Measurements from ENCODE around the gene TBC1D10B. TPM values are rescaled to one million over a fixed set of nuclear protein-coding genes. Genes with fewer than 3 reads are reported as not detected.

TBC1D10B gene
- polyA plus RNA-seq, 6 donors from 2014 or later = 6.2 to 16.9 (median 9.7) TPM

DNA sequence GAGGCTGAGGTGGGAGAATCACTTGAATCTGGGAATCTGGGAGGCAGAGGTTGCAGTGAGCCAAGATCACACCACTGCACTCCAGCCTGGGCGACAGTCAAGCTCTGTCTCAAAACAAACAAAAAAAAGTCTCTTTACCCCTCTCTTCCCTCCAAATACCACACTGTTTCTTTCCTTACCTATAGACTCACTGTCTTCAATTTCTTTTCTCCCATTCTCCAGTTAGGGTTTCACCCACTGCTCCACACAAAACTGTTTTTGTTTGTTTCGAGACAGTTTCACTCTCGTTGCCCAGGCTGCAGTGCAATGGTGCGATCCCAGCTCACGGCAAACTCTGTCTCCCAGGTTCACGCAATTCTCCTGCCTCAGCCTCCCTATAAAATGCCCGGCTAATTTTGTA, 9.1 kb downstream of the TBC1D10B start:
- no peak for ATAC-seq (ENCODE audit: low read depth in 2 of 2)
- Mint-ChIP-seq H3K27ac (peak overlapping the region in 1 of 6 donors; percentile 47), H3K9me3 (no peaks in the 10 kb centered on the region), H3K36me3 (peaks cover 7 to 15% of the 10 kb centered on the region in 2 donors), H3K4me1 (peaks cover 15 to 26% (median 26%) of the 10 kb centered on the region in 3 donors), H3K27me3 (no peaks in the 10 kb centered on the region), H3K4me3 (no peak overlapping the region)
- no peak for DNase-seq

DNA sequence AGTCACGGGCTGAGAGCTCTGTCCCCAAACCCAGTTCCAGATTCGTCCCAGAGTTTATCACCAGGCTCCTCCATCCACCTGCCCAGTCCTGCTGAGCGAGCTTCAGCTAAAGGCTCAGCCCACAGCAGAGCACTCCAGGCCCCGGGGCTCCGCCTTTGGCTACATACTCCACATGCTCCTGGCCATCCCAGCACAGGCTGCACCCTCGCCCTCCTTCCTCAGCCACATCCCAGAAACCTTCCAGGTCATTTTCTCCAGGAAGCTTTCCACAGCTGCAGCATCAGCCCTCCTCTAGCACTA, 10.5 kb downstream of the TBC1D10B start:
- peak overlapping the region in 1 of 8 donors; percentile 71 for H3K4me3 Mint-ChIP-seq
- no peak for DNase-seq
- ATAC-seq (ENCODE audit: low read depth in 2 of 2) = no peak
- H3K27ac Mint-ChIP-seq = no peak overlapping the region
- H3K4me1 Mint-ChIP-seq = peaks cover 19 to 33% (median 30%) of the 10 kb centered on the region in 3 donors
- H3K9me3 Mint-ChIP-seq = no peaks in the 10 kb centered on the region
- peaks cover 7 to 15% of the 10 kb centered on the region in 2 donors for H3K36me3 Mint-ChIP-seq
- H3K27me3 Mint-ChIP-seq = no peaks in the 10 kb centered on the region

DNA sequence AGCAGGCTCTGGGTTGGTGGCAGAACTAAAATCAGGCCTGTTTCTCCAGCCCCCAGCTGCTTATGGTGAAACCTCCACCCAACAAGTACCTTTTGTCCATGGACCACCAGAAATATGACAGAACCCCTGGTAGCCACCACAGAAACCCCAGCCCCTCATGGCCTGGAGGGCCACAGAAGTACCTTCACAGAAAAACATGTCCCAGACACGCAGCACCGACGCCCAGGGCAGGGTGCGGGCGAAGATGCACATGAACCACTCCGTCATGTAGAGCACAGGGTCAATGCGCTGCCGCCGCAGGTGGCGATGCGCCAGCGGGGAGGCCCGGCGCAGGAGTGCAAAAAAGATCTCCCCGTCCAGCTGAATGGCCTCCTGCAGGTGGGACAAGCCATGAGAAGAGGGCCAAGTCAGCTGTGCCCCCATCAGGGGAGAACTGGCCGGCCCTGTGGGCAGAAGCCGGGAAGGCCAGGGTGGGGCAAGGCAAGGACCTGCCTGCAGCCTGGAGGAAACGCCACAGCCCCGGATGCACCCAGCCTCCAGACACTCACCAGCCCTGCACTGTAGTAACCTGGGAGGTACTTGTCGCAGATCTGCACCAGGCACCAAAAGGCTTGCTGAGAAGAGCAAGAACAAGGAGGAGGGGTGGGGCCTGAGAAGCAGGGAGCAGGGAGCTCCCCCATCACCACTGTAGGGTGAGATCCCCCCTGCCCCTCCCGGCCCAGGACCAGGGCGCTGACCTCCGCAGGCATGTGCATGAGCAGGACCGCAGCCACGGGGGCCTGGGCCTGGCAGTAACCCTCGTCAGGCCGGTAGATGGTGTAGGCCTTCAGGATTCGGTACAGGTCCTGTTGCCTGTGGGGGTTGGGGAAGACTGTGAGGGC, 11.1 kb downstream of the TBC1D10B start:
- Mint-ChIP-seq H3K27me3 (no peaks in the 10 kb centered on the region), H3K4me1 (peaks cover 23 to 38% (median 33%) of the 10 kb centered on the region in 3 donors), H3K27ac (no peak overlapping the region), H3K9me3 (no peaks in the 10 kb centered on the region), H3K4me3 (no peak overlapping the region), H3K36me3 (peaks cover 7 to 15% of the 10 kb centered on the region in 2 donors)
- DNase-seq (no peak), ATAC-seq (ENCODE audit: low read depth in 2 of 2) (no peak)

DNA sequence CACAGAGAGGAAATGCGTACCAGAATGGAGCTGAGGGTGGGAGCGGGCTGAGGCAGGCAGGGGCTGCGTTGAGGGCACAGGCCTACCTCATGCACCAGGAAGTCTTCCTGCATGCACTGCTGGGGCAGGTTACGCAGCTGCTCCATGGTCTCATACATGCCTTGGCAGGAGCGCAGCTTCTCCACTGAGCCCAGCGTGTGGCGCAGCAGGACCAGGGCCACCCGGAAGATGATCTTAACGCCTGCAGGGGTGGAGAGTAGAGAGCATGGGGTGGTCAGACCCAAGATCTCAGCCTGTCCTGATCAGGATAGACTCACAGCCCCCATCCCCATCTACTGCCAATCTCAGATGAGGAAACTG, 11.7 kb downstream of the TBC1D10B start:
- DNase-seq (no peak), ATAC-seq (ENCODE audit: low read depth in 2 of 2) (no peak)
- Mint-ChIP-seq H3K4me3 (no peak overlapping the region), H3K27ac (no peak overlapping the region), H3K9me3 (no peaks in the 10 kb centered on the region), H3K36me3 (peaks cover 7 to 15% of the 10 kb centered on the region in 2 donors), H3K4me1 (peaks cover 27 to 45% (median 37%) of the 10 kb centered on the region in 3 donors), H3K27me3 (no peaks in the 10 kb centered on the region)

DNA sequence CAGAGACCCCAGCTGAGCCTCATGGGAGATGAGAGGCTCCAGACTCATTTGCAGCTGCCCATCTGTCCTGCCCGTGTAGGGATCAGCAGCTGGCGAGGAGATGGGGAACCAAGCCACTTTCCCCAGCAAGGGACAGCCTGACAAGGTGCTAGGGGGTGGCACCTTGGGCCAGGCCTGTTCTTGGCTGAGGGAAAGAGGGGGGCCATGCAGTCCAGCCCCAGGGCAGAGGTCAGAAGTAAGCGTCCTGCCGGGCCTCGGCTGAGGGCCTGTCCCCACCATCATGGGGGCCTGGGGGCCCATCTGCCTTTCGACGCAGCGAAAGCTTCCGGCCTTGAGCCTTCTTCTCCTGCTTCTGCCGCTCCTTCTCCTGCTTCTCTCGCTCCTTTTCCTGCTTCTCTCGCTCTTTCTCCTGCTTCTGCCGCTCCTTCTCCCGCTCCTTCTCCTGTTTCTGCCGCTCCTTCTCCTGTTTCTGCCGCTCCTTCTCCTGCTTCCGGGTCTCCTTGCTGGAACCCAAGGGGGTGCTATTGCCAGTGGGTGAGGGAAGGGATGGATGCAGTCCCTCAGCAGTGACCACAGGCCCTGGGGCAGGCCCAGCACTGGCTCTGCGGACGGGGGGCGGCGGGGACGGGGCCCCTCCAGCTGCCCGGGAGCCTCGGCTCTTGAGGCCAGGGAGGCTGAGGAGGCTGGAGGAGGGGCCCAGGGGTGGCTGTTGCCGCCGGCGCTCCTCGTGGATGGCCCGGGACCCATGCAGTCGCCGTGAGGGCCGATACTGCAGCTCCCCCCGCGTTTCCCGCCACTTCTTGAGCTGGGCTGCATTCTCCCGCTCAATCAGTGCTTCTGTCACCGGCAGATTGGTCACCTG, 12.3 kb downstream of the TBC1D10B start:
- Mint-ChIP-seq H3K27me3 (no peaks in the 10 kb centered on the region), H3K4me1 (peaks cover 29 to 46% (median 35%) of the 10 kb centered on the region in 3 donors), H3K9me3 (no peaks in the 10 kb centered on the region), H3K27ac (peak overlapping the region in 2 of 6 donors; percentile 24 to 94), H3K4me3 (peak overlapping the region in 1 of 8 donors; percentile 72), H3K36me3 (peaks cover under 1 to 10% of the 10 kb centered on the region in 2 donors)
- ATAC-seq (ENCODE audit: low read depth in 2 of 2) (no peak), DNase-seq (no peak)

DNA sequence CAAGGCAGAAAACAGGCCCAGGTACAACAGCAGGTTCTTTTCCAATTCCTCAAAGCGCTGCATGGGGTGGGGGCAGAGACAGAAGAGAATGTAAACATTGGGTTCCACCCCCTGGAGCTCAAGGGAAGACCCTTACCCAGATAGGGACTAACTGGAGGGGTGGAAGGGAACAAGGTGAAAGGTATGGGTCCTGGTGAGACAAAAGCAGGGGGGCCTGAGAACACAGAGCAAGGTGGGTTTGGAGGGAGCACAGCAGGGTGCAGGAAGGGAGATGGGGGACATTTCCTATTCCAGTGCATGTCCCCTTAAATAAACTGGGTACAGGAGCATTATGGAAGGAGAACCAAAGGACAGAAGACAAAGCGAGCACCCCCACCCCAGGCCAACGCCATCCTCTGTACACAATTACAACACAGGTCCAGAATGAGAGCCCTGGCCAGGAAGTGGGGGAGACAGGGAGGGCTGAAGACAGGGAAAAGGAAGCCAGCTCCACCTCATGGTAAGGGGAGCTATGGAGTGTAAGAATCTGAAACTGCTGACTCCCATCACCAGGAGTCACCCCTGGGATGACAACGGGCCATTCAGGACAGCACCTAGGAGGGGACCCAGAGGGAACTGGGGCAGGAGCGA, 13.1 kb downstream of the TBC1D10B start:
- Mint-ChIP-seq H3K27me3 (no peaks in the 10 kb centered on the region), H3K27ac (peak overlapping the region in 4 of 6 donors; percentile 15 to 98 (median 94)), H3K4me3 (peak overlapping the region in 6 of 8 donors; percentile 42 to 98 (median 56)), H3K4me1 (peaks cover 27 to 52% (median 38%) of the 10 kb centered on the region in 3 donors), H3K9me3 (no peaks in the 10 kb centered on the region), H3K36me3 (peaks cover 0 to 2% of the 10 kb centered on the region in 2 donors)
- no peak for DNase-seq
- ATAC-seq (ENCODE audit: low read depth in 2 of 2) = no peak

DNA sequence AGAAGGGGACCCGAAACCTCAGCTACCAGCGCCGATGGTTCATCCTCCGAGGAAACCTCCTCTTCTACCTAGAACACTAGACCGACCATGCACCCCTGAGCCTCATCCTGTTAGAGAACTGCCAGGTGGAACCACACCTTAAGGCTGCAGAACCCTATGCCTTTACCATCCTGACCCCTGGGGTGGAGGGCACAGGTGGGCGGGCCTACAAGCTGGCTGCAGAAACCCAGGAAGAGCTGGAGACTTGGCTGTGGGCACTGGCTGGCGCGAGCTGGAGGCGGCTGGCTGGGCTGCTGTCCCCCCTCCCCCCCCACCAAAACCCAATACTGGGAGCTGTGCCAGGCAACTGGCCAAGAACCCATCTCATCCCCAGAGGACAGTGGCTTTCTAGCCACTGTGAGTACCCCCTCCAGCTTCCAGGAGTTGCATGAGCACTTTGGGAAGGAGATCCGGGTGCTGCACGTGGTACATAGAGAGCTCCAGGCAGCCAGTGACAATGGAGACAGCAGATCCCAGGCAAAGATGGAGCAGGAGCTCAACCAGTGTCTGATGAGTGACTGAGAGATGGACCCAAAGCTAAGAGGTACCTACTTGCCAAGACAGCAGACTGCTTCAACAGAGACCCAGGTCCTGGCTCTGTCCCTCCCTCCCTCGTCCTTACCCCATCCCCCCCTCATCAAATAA, 13.8 kb downstream of the TBC1D10B start:
- Mint-ChIP-seq H3K9me3 (no peaks in the 10 kb centered on the region), H3K27ac (peak overlapping the region in 5 of 6 donors; percentile 83 to 99 (median 98)), H3K36me3 (no peaks in the 10 kb centered on the region), H3K4me3 (peak overlapping the region; percentile 93 to 98 (median 96)), H3K27me3 (no peaks in the 10 kb centered on the region), H3K4me1 (peaks cover 31 to 58% (median 38%) of the 10 kb centered on the region in 3 donors)
- no peak for DNase-seq
- ATAC-seq (ENCODE audit: low read depth in 2 of 2) = no peak

DNA sequence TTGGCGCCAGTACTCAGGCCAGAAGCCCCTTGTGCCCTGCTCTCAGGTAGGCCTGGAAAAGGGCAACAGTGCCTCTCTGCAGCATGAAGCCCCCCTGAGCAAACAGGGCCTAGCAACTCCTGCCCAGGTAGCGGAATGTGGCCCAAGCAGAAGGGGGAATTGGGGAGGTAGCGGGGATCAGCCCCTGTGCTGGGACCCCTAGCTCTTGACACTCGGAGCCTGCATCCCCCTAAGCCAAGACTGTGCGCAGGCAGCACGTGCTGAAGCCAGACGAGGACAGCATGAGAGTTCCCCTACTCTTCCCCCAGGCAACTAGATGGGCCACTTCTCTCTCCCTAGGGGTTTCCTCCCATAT, 14.4 kb downstream of the TBC1D10B start:
- peak overlapping the region; percentile 93 to 99 (median 98) for H3K27ac Mint-ChIP-seq
- H3K9me3 Mint-ChIP-seq = no peaks in the 10 kb centered on the region
- no peaks in the 10 kb centered on the region for H3K36me3 Mint-ChIP-seq
- H3K27me3 Mint-ChIP-seq = no peaks in the 10 kb centered on the region
- ATAC-seq (ENCODE audit: low read depth in 2 of 2) (no peak), DNase-seq (no peak)
- peak overlapping the region; percentile 93 to 98 (median 96) for H3K4me3 Mint-ChIP-seq
- H3K4me1 Mint-ChIP-seq = peaks cover 36 to 64% (median 43%) of the 10 kb centered on the region in 3 donors

DNA sequence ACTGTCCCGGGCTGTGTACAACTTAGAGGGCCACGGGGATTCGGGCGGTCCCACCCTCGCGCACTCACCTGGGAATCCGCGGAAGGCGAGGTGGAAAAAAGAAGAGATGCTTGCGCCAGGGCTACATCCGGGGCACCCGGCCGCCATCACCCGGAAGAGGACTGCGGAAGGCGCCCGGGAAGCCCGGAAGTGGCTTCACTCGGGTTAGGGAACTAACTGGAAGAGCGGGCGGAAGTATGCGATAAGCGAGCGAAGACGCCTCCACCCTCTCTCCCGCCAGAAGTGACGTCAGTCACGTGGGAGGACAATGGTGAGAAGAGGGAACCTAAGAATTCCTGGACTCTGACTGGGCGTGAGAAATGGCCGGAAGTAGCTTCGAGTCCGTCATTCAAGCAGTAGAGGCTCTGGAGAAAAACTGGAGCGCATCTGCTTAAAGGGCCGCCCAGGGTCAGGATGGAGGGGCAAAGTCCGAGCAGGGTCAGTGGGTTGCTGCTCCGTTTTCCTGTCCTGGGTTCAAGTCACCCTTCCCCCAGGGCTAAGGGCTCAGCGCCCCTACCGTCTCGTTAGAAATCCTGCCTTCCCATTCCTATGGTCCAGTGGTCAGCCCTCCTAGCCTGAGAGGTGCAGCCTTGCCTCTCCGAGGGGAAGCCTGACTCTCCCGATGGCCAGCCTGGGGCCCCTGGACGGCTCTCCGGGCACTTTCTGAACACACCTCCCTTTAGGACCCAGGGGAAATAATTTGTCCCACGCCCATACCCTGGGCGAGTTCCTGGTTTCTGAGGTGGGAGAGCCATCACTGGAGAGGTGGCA, 14.9 kb downstream of the TBC1D10B start, which contains the start of gene CD2BP2:
TSS of gene CD2BP2 (minus strand) at position 165 of the 810 bp plus-strand sequence. CDS start 627 bp downstream, outside the sequence.
- peaks cover 41 to 67% (median 45%) of the 10 kb centered on the region in 3 donors for H3K4me1 Mint-ChIP-seq
- DNase-seq (peak; percentile 86), ATAC-seq (ENCODE audit: low read depth in 2 of 2) (peak; percentile 94 to 95)
- H3K4me3 Mint-ChIP-seq = peak within 1 kb of the TSS; percentile 93 to 98 (median 96)
- no peaks in the 10 kb centered on the region for H3K36me3 Mint-ChIP-seq
- H3K27ac Mint-ChIP-seq = peak within 1 kb of the TSS; percentile 97 to 99 (median 98)
- H3K9me3 Mint-ChIP-seq = no peaks in the 10 kb centered on the region
- no peaks in the 10 kb centered on the region for H3K27me3 Mint-ChIP-seq

DNA sequence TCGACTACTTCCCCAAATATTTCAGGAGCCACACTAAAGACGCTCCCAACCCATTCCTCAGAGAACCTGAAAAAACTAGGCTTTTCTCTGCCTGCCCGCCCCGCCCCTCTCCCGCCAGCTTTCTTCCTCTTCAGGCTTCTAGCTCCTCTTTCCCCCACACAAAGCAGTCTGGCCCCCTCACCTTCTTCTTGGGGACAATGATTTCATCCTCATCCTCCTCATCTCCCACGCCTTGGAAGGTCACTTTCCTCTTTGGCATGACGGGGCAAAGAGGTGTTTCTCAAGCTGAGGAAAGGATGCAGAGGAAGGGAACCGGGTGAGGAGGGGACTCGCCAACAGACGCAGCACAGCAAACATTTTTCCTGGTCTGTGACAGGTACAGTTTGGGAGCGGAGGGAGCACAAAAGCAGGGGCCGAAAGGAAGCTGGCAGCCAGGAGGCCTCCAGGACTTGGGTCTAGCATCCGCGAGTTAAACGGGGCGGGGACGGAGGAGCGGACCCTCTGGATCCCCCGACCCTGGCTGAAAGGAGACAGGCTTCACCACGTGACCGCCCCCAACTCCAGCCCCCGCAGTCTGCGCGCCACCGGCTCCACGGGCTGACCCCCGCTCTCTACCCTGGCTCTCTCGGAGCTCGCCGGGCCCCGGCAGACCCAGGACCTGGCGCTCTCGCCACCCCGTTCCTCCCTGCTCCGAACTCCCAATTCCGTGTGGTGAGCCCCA, 15.7 kb downstream of the TBC1D10B start:
- no peaks in the 10 kb centered on the region for H3K36me3 Mint-ChIP-seq

DNA sequence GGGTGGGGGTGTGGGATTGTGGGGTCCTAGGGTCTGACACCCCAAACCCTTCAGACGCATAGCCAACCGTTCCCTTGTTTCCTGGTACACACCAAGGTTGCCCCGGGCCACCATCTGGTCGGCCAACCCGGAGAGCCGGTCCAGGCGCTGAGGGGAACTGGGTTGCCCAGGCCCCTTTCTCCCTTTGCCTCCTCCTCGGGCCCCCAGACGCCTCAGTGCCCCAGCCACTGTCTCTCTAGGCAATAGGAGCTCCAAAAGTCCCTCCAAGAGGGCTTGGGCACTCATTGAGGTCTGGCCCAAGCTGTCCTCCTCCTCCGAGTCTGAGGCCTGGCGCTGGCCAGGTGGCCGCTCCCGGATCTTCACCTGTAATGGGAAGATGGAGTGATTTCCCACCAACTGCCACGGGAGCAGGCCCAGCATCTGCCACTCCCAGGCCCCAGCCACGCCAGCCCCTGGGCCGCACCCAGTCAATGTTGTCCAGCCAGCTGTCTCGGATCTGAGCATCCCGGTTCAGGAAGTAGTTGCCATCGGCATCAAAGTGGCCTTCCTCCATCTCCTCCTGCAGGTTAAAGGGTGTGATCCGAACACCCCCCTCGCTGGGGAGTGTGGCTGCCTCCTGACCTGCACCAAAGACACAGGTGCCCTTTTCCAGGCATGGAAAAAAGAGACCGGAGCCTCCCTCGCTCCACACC, 16.7 kb downstream of the TBC1D10B start:
- Mint-ChIP-seq H3K36me3 (no peaks in the 10 kb centered on the region), H3K4me1 (peaks cover 55 to 84% (median 61%) of the 10 kb centered on the region in 3 donors), H3K4me3 (peak overlapping the region; percentile 93 to 98 (median 96)), H3K27ac (peak overlapping the region in 3 of 6 donors; percentile 27 to 98 (median 54)), H3K9me3 (no peaks in the 10 kb centered on the region), H3K27me3 (no peaks in the 10 kb centered on the region)
- DNase-seq (no peak), ATAC-seq (ENCODE audit: low read depth in 2 of 2) (no peak)

More for the DNA sequence above, 15.7 kb downstream of the TBC1D10B start:
- H3K27ac Mint-ChIP-seq = peak overlapping the region; percentile 97 to 99 (median 98)
- H3K9me3 Mint-ChIP-seq = no peaks in the 10 kb centered on the region
- peak; percentile 26 to 37 for ATAC-seq (ENCODE audit: low read depth in 2 of 2)
- H3K4me3 Mint-ChIP-seq = peak overlapping the region; percentile 93 to 98 (median 96)
- no peaks in the 10 kb centered on the region for H3K27me3 Mint-ChIP-seq
- DNase-seq = no peak
- H3K4me1 Mint-ChIP-seq = peaks cover 48 to 75% (median 52%) of the 10 kb centered on the region in 3 donors

Data from naive B cell (primary cell).